ENCODE results near the gene RASSF8.

Gene RASSF8

GRCh38 chr12:26000898-26001297, 42.4 kb downstream of the RASSF8 start:
- Histone ChIP-seq H3K79me2 (ENCODE audit: low read length) (no peaks in the 10 kb centered on the region), H3K4me3 (ENCODE audit: low read length) (no peak overlapping the region), H3K9me2 (replicated peaks; ENCODE audit: insufficient read depth, low read length) (no peaks in the 10 kb centered on the region), H3F3A (ENCODE audit: insufficient read depth, low read length) (peaks cover 6% of the 10 kb centered on the region; the same call in 1 of the 2 replicates), H3K27me3 (replicated peaks; ENCODE audit: insufficient read depth, low read length) (no peaks in the 10 kb centered on the region), H3K4me2 (ENCODE audit: low read depth, low read length) (no peak overlapping the region), H3K36me3 (replicated peaks; ENCODE audit: insufficient read depth, low read length) (no peaks in the 10 kb centered on the region), H3K4me1 (ENCODE audit: low read length) (peaks cover 17% of the 10 kb centered on the region; the same call in 1 of the 2 replicates), H3K9ac (ENCODE audit: low read length) (no peak overlapping the region), H3K27ac (ENCODE audit: low read length) (no peak overlapping the region), H2AFZ (ENCODE audit: low read length) (no peak overlapping the region), H3K9me3 (replicated peaks; ENCODE audit: insufficient read depth, low read length) (no peaks in the 10 kb centered on the region), H4K20me1 (ENCODE audit: insufficient read depth, low read length) (no peaks in the 10 kb centered on the region)
- TF ChIP-seq EZH2phosphoT487 (IDR thresholded peaks at IDR 0.05; ENCODE audit: low read length): no peak
- TF ChIP-seq CTCF (IDR thresholded peaks at IDR 0.05; ENCODE audit: low read length): no peak
- no peak for TF ChIP-seq EZH2 (optimal IDR thresholded peaks at IDR 0.05; ENCODE audit: low read depth, low read length)
- no peak for DNase-seq

- DNase-seq: no peak
Measured at GRCh38 chr12:26001530-26001929, 43.0 kb downstream of the RASSF8 start.

GRCh38 chr12:26003065-26003464, 44.6 kb downstream of the RASSF8 start:
- H3K9me3 ChIP-seq (replicated peaks; ENCODE audit: insufficient read depth, low read length): no peaks in the 10 kb centered on the region
- H3K27me3 ChIP-seq (replicated peaks; ENCODE audit: insufficient read depth, low read length): no peaks in the 10 kb centered on the region
- no peak overlapping the region for H2AFZ ChIP-seq (ENCODE audit: low read length)
- no peaks in the 10 kb centered on the region for H4K20me1 ChIP-seq (ENCODE audit: insufficient read depth, low read length)
- H3K9ac ChIP-seq (ENCODE audit: low read length): no peak overlapping the region
- no peak for TF ChIP-seq EZH2phosphoT487 (IDR thresholded peaks at IDR 0.05; ENCODE audit: low read length)
- TF ChIP-seq EZH2 (optimal IDR thresholded peaks at IDR 0.05; ENCODE audit: low read depth, low read length): no peak
- no peak for TF ChIP-seq CTCF (IDR thresholded peaks at IDR 0.05; ENCODE audit: low read length)
- H3F3A ChIP-seq (ENCODE audit: insufficient read depth, low read length): 0 out of 2 replicates have a peak, but pooled peaks cover 3% of the 10 kb centered on the region
- no peak overlapping the region for H3K27ac ChIP-seq (ENCODE audit: low read length)
- no peak overlapping the region for H3K4me3 ChIP-seq (ENCODE audit: low read length)
- no peak for DNase-seq
- H3K4me2 ChIP-seq (ENCODE audit: low read depth, low read length): no peak overlapping the region
- H3K4me1 ChIP-seq (ENCODE audit: low read length): 0 out of 2 replicates have a peak, but pooled peaks cover 6% of the 10 kb centered on the region
- H3K79me2 ChIP-seq (ENCODE audit: low read length): no peaks in the 10 kb centered on the region
- no peaks in the 10 kb centered on the region for H3K36me3 ChIP-seq (replicated peaks; ENCODE audit: insufficient read depth, low read length)
- no peaks in the 10 kb centered on the region for H3K9me2 ChIP-seq (replicated peaks; ENCODE audit: insufficient read depth, low read length)

More at GRCh38 chr12:26001530-26001929, 43.0 kb downstream of the RASSF8 start:
- Histone ChIP-seq H3K79me2 (ENCODE audit: low read length) (no peaks in the 10 kb centered on the region), H3K27ac (ENCODE audit: low read length) (no peak overlapping the region), H2AFZ (ENCODE audit: low read length) (no peak overlapping the region), H3F3A (ENCODE audit: insufficient read depth, low read length) (peaks cover 6% of the 10 kb centered on the region; the same call in 1 of the 2 replicates), H3K36me3 (replicated peaks; ENCODE audit: insufficient read depth, low read length) (no peaks in the 10 kb centered on the region), H3K9ac (ENCODE audit: low read length) (no peak overlapping the region), H4K20me1 (ENCODE audit: insufficient read depth, low read length) (no peaks in the 10 kb centered on the region), H3K4me1 (ENCODE audit: low read length) (peaks cover 17% of the 10 kb centered on the region; the same call in 1 of the 2 replicates), H3K4me3 (ENCODE audit: low read length) (no peak overlapping the region), H3K27me3 (replicated peaks; ENCODE audit: insufficient read depth, low read length) (no peaks in the 10 kb centered on the region), H3K4me2 (ENCODE audit: low read depth, low read length) (no peak overlapping the region), H3K9me2 (replicated peaks; ENCODE audit: insufficient read depth, low read length) (no peaks in the 10 kb centered on the region), H3K9me3 (replicated peaks; ENCODE audit: insufficient read depth, low read length) (no peaks in the 10 kb centered on the region)
- TF ChIP-seq EZH2phosphoT487 (IDR thresholded peaks at IDR 0.05; ENCODE audit: low read length): no peak
- no peak for TF ChIP-seq EZH2 (optimal IDR thresholded peaks at IDR 0.05; ENCODE audit: low read depth, low read length)
- no peak for TF ChIP-seq CTCF (IDR thresholded peaks at IDR 0.05; ENCODE audit: low read length)

All from MM.1S (cell line).